SK-N-MC (cell line): ENCODE results near the gene FBXW11.

Source experiments
- EZH2 ChIP-seq: fragments of 200-600 bp; sonication (generic); IDR thresholded peaks from one replicate; pipeline ENCODE4 v1.6.1; 2017; ENCODE audit warnings: antibody characterized with exemption
- FOXP2 ChIP-seq: optimal IDR thresholded peaks from 2 replicates; pipeline ENCODE3; 2011; ENCODE audit warnings: mild to moderate bottlenecking, moderate library complexity; ENCODE audit not compliant: insufficient read depth; ENCODE audit errors: extremely low read length, control extremely low read depth
- POLR2AphosphoS5 ChIP-seq: IDR thresholded peaks from 2 replicates; pipeline ENCODE4 v1.6.1; 2012; ENCODE audit warnings: mild to moderate bottlenecking, low read depth, low read length, borderline replicate concordance

DNA sequence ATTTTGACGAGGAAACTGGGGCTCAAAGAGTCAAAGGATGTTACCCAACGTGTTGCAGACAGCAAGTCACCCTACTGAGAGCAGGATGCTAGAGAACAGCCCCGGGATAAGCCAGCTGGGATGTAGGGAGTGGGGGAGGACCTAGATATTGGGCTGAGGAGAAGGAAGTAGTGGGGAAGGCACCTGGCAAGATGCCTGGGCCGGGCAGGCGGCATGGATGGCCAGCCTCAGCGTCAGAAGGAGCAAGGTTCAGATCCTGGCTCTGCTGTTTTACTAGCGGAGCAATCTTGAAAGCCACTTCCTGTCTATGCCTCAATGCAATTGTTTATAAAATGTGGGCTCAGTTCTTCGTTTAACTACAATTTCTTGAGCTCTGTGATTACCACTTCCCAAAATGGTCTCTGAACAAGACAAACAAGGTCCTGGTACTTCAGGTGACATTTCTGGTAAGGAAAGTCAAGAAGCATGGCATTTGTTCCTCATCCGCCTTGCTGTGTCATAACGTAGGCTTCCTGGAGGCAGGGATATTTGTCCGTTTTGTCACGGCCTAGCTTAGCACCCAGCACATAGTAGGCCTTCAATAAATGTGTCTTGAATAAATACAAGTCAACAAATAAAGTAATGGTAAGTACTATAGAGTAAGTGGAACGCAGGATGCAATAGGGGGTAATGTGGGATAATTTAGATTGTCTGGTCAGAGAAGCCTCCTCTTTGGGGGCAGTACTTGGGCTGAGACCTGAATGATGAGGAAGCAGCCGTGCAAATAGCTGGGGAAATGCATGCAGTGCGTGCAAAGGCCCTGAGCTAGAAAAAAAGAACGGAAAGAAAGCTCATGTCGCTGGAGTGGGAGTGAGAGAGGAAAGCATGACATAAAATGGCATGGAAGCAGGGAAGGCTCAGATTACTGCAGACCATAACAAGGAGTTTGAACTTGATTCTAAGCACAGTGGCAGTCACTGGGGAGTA, 150.4 kb downstream of the FBXW11 start:
- no peak for TF ChIP-seq EZH2
- no peak for TF ChIP-seq POLR2AphosphoS5
- TF ChIP-seq FOXP2, result no peak
